ENCODE results near the gene TNIP1.

The TNIP1 gene, protein sequence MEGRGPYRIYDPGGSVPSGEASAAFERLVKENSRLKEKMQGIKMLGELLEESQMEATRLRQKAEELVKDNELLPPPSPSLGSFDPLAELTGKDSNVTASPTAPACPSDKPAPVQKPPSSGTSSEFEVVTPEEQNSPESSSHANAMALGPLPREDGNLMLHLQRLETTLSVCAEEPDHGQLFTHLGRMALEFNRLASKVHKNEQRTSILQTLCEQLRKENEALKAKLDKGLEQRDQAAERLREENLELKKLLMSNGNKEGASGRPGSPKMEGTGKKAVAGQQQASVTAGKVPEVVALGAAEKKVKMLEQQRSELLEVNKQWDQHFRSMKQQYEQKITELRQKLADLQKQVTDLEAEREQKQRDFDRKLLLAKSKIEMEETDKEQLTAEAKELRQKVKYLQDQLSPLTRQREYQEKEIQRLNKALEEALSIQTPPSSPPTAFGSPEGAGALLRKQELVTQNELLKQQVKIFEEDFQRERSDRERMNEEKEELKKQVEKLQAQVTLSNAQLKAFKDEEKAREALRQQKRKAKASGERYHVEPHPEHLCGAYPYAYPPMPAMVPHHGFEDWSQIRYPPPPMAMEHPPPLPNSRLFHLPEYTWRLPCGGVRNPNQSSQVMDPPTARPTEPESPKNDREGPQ

GRCh38 chr5:151080613-151081430 is at the start of gene TNIP1:
TNIP1 (minus strand) TSS chr5:151081034; CDS start chr5:151065095, 15,939 bp downstream.
- DNase-seq (ENCODE audit: low read depth) = peak; percentile 89

DNA sequence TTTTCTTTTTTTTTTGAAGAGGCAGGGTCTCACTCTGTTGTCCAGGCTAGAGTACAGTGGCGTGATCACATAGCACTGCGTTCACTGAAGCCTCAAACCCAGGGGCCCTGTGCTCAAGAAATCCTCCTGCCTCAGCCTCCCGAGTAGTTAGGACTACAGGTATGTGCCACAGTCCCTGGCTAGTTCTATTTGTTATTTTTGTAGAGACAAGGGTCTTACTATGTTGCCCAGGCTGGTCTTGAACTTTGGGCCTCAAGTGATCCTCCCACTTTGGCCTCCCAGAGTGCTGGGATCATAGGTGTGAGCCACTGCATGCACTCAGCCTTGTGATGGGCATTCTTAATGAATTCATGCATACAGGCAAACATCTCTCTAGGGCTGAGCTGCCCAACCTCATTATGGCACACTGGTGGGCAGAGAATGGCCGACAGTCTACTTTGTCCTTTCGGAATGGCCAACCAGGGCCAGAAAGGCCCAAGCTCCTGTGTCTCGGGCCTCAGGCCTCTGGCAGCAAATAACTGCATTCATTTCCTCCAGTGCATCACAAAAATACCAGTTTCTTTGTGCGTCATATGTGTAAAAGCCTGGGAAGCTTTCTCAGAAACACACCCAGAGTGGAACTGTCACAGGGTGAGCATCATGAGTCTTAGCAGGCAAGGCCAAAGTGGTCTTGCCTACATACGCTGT is 49.5 kb upstream of the TNIP1 start:
- no peak for DNase-seq (ENCODE audit: low read depth)

GRCh38 chr5:151128817-151129216 is 48.0 kb upstream of the TNIP1 start:
- no peak for DNase-seq (ENCODE audit: low read depth)

DNA sequence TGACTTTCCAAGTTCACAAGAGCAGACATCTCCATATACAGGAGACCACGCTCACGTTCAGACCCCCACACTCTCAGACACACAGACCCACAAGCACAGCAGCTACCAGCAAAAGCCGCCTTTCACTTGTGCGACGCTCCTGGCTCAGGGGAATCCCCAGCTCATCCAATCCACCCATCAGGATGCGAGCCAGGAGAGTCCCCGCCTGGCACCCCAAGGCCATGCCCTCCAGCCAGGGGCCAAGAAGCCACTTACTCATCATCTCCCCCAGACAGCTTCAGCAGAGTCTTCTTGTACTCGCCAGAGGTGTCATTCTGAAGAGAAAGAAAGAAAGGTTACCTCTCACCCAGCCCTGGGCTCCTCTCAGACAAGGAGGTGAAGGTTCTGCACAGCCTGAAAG is 47.1 kb upstream of the TNIP1 start:
- DNase-seq (ENCODE audit: low read depth) = no peak

DNA sequence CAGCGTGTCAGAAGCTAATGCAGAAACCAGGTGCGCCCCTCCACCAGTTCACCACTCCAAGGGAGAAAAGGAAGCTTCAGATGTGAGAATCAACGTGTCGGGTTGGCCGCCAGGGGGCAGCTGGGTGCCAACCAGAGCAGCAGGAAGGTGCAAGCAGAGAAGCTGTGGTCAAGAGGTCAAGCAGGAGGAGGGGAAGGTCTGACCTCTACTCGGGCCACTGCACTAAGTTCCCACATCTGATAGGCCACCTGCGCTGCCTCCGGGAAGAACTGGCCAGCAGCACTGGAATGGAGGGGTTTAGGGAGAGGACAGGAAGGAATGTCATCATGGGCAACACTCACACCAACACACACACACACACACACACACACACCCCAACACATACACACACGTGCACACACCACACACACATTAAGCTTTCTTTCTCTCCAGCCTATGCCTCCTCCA is 45.4 kb upstream of the TNIP1 start:
- DNase-seq (ENCODE audit: low read depth) = peak; percentile 59

- DNase-seq (ENCODE audit: low read depth) = no peak
Observed at GRCh38 chr5:151125421-151125820, 44.6 kb upstream of the TNIP1 start.

GRCh38 chr5:151123897-151124751 is 43.3 kb upstream of the TNIP1 start:
- no peak for DNase-seq (ENCODE audit: low read depth)

GRCh38 chr5:151122828-151123227 is 42.0 kb upstream of the TNIP1 start:
- DNase-seq (ENCODE audit: low read depth) = no peak

- DNase-seq (ENCODE audit: low read depth) = no peak
Observed at GRCh38 chr5:151121665-151122064, 40.8 kb upstream of the TNIP1 start.

- DNase-seq (ENCODE audit: low read depth) = no peak
Observed at GRCh38 chr5:151121095-151121494, 40.3 kb upstream of the TNIP1 start.

DNA sequence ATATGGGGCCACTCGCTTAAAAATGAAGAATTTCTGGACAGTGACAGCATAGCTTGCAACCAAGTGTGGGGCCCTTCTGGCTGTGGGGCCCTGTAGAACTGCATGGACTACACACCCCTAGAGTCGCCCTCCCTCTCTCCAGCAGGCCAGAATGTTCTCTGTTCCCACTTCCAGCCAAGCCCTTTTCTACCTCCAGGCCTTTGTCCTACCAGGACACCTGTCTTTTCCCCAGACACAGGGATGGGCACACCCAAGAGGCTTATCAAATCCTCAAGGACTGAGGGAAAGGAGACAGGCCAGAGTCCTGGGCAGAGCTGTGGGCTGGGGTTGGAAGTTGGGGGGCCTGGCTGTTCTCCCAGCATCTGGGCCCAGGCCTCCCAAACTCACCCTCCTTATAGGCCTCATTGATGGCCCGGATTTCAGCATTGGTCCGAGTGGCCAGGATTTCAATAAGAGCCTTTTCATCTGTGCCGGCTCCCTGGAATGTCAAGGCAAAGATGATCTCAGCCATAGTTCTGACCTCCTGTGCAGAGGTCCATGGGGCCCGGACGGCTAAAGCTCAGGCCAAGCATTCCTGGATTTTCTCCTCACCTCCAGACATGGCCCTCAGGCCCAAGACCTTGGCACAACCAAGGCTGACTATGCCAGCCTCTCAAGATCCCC is 38.2 kb upstream of the TNIP1 start:
- no peak for DNase-seq (ENCODE audit: low read depth)

- peak; percentile 59 for DNase-seq (ENCODE audit: low read depth)
Observed at GRCh38 chr5:151115272-151115905, 34.6 kb upstream of the TNIP1 start.

GRCh38 chr5:151113651-151114050 is 32.8 kb upstream of the TNIP1 start:
- peak; percentile 41 for DNase-seq (ENCODE audit: low read depth)

GRCh38 chr5:151110992-151111391 is 30.2 kb upstream of the TNIP1 start:
- DNase-seq (ENCODE audit: low read depth) = no peak

DNA sequence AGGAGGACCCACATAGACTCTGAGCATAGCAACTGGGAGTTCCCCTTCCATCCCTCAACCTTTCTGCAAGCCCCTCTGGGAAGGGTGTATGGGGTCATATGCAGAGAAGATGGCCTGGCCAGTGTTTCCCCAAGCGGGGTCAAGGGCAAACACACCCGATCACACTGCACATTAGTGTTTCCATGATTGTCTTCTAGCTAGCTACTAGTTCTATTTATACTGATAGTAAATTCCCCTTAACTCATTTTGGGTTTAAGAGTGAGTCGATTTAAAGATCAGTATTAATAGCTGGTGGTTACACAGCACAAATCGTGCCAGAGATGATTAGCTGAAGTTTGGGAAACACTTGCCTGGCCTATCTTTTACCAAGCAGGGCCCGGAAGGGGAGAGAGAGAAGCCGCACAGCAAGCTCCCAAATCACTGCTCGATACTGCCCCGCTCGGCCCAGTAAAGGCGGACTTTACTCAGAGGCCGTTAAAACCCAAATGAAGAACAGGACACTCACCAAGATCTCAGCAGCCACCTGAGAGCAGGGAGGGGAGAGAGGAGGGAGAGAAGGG is 29.4 kb upstream of the TNIP1 start:
- DNase-seq (ENCODE audit: low read depth) = no peak

- peak; percentile 37 for DNase-seq (ENCODE audit: low read depth)
Observed at GRCh38 chr5:151108566-151108965, 27.7 kb upstream of the TNIP1 start.

DNA sequence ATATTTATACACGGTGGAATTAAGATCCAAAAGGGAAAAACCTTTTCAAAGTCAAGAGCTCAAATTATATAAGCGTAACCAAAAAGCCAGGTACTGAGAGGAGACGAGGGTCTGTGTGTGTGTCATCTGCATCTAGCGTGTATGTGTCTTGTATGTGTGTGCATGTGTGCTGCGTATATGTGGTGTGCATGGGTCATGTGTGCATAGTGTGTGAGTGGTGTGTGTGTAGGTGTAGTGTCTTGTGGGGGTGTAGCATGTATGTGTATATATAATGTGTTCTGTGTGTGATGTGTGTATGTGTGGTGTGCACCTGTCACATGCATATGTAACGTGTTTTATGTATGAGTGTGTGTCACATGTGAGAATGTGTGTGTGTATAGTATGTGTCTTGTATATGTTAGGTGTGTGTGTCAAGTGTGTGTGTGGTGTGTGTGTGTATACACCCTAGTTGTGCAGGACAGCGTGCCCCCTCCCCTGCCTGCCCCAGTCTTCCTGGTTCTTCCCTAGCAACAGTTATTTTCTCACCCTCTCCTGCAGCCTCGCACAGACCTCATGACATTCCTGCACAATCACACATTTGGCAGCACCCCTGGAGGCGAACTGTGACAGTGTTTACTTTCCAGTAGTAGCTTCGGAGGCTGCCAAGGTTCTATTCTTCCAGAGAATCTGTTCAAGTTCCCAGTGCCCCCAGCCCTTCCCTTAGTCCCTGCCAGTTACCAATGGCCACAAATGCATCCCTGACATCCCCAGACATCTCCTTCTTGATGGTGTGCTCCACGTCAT is 27.1 kb upstream of the TNIP1 start:
- peak; percentile 87 for DNase-seq (ENCODE audit: low read depth)

GRCh38 chr5:151107084-151107483 is 26.2 kb upstream of the TNIP1 start:
- no peak for DNase-seq (ENCODE audit: low read depth)

DNA sequence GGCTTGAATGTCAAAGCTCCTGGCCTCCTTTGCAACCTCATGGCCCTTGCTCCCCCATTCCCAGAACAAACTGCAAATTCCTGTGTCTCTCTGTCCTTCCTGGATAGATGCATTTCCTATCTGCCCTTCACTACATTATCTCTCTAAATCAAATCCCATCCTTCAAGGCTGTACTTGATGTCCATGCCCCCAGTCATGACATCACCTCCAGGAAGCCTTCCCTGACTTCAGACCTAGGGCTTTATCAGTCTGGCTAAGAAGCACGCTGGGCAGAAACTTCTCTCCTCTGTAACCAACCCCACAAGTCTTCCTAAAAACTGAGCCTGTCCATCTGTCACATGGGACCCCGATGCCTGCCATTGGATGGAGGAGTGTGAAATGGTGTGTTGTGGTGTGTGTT is 25.7 kb upstream of the TNIP1 start:
- no peak for DNase-seq (ENCODE audit: low read depth)

Measured in fibroblast of gingiva (primary cell).